Loucy (cell line): ENCODE measurements around the gene ADARB2.

Experiments used
- CTCF ChIP-seq: fragments of 200-600 bp; sonication (generic); conservative IDR thresholded peaks from 2 replicates; pipeline ENCODE4 v1.5.1; 2014; ENCODE audit warnings: mild to moderate bottlenecking, antibody characterized with exemption, low read length
- EZH2phosphoT487 ChIP-seq: fragments of 200-600 bp; IDR thresholded peaks from 2 replicates; pipeline ENCODE4 v1.6.1; 2018; ENCODE audit warnings: antibody characterized with exemption, mild to moderate bottlenecking, moderate library complexity, borderline replicate concordance

GRCh38 chr10:1343176-1343575 lies 394.1 kb downstream of the ADARB2 start:
- TF ChIP-seq CTCF (no peak), EZH2phosphoT487 (no peak)
